H9 (cell line): ENCODE data around the gene RDH14. TPM values are rescaled to one million over a fixed set of nuclear protein-coding genes. Genes with fewer than 3 reads are reported as not detected.

Source experiments
- DNase-seq: peaks from one replicate; pipeline ENCODE4 v3.0.0-alpha.2; 2017
- H2AFZ ChIP-seq: one replicate; pipeline ENCODE4 v1.6.1; 2013; ENCODE audit warnings: mild to moderate bottlenecking, low read length, control low read depth, moderate library complexity
- H2AK5ac ChIP-seq: 2 replicates; pipeline ENCODE4 v1.6.1; 2013; ENCODE audit warnings: low read length, control low read depth, mixed read lengths; ENCODE audit not compliant: insufficient read length
- H2BK120ac ChIP-seq: one replicate; pipeline ENCODE4 v1.6.1; 2013; ENCODE audit warnings: low read depth, mild to moderate bottlenecking, low read length, control low read depth, inconsistent platforms; ENCODE audit not compliant: poor library complexity, severe bottlenecking
- H2BK12ac ChIP-seq: 2 replicates; pipeline ENCODE4 v1.6.1; 2013; ENCODE audit warnings: low read length, control low read depth, mixed read lengths, low read depth; ENCODE audit not compliant: insufficient read length
- H2BK15ac ChIP-seq: 2 replicates; pipeline ENCODE4 v1.6.1; 2013; ENCODE audit warnings: low read depth, low read length, control low read depth
- H2BK20ac ChIP-seq: one replicate; pipeline ENCODE4 v1.6.1; 2013; ENCODE audit warnings: low read depth, mild to moderate bottlenecking, low read length, control low read depth, inconsistent platforms; ENCODE audit not compliant: poor library complexity, severe bottlenecking
- H2BK5ac ChIP-seq: 2 replicates; pipeline ENCODE4 v1.6.1; 2013; ENCODE audit warnings: low read length, control low read depth, mixed read lengths; ENCODE audit not compliant: insufficient read length
- H3K14ac ChIP-seq: 2 replicates; pipeline ENCODE4 v1.6.1; 2013; ENCODE audit warnings: low read length, control low read depth; ENCODE audit not compliant: insufficient read depth
- H3K18ac ChIP-seq: 2 replicates; pipeline ENCODE4 v1.6.1; 2013; ENCODE audit warnings: low read depth, mild to moderate bottlenecking, mixed read lengths, low read length, control low read depth; ENCODE audit not compliant: insufficient read length
- H3K23ac ChIP-seq: 2 replicates; pipeline ENCODE4 v1.6.1; 2013; ENCODE audit warnings: low read length, control low read depth, mixed read lengths, low read depth; ENCODE audit not compliant: insufficient read length
- H3K23me2 ChIP-seq: 2 replicates; pipeline ENCODE4 v1.6.1; 2013; ENCODE audit warnings: low read depth, mild to moderate bottlenecking, mixed read lengths, low read length, control low read depth; ENCODE audit not compliant: insufficient read length, poor library complexity, severe bottlenecking
- H3K27ac ChIP-seq: 2 replicates; pipeline ENCODE4 v1.5.1; 2013; ENCODE audit warnings: low read length, control low read depth, mixed read lengths, low read depth; ENCODE audit not compliant: insufficient read length
- H3K27me3 ChIP-seq: 2 replicates; pipeline ENCODE4 v1.6.1; 2013; ENCODE audit warnings: low read length, control low read depth, inconsistent platforms; ENCODE audit not compliant: insufficient read depth
- H3K4ac ChIP-seq: 2 replicates; pipeline ENCODE4 v1.6.1; 2013; ENCODE audit warnings: low read depth, mild to moderate bottlenecking, control low read depth, inconsistent platforms, low read length, moderate library complexity
- H3K4me1 ChIP-seq: 2 replicates; pipeline ENCODE4 v1.6.1; 2013; ENCODE audit warnings: low read length, control low read depth, inconsistent platforms; ENCODE audit not compliant: insufficient read depth
- H3K4me2 ChIP-seq: 2 replicates; pipeline ENCODE4 v1.6.1; 2013; ENCODE audit warnings: low read length, control low read depth, mixed read lengths; ENCODE audit not compliant: insufficient read length, insufficient read depth
- H3K56ac ChIP-seq: 2 replicates; pipeline ENCODE4 v1.6.1; 2013; ENCODE audit warnings: low read depth, mild to moderate bottlenecking, mixed read lengths, low read length, control low read depth; ENCODE audit not compliant: insufficient read length
- H3K79me1 ChIP-seq: 2 replicates; pipeline ENCODE4 v1.6.1; 2013; ENCODE audit warnings: low read depth, mild to moderate bottlenecking, moderate library complexity, low read length, control low read depth, inconsistent platforms; ENCODE audit not compliant: insufficient read depth, poor library complexity, severe bottlenecking
- H3K79me2 ChIP-seq: 2 replicates; pipeline ENCODE4 v1.6.1; 2013; ENCODE audit warnings: low read length, control low read depth, inconsistent platforms; ENCODE audit not compliant: insufficient read depth
- H3K9ac ChIP-seq: 2 replicates; pipeline ENCODE4 v1.6.1; 2013; ENCODE audit warnings: low read length, control low read depth, mixed read lengths; ENCODE audit not compliant: insufficient read length; ENCODE audit errors: extremely low read depth
- H3K9me3 ChIP-seq: one replicate; pipeline ENCODE4 v1.6.1; 2013; ENCODE audit warnings: low read depth, low read length, inconsistent platforms; ENCODE audit not compliant: control insufficient read depth
- H3T11ph ChIP-seq: one replicate; pipeline ENCODE4 v1.6.1; 2013; ENCODE audit warnings: mild to moderate bottlenecking, low read length, control low read depth, inconsistent platforms
- H4K20me1 ChIP-seq: one replicate; pipeline ENCODE4 v1.6.1; 2013; ENCODE audit not compliant: control insufficient read depth, insufficient read length, insufficient read depth
- H4K5ac ChIP-seq: 2 replicates; pipeline ENCODE4 v1.6.1; 2013; ENCODE audit warnings: low read depth, mild to moderate bottlenecking, mixed read lengths, low read length, control low read depth; ENCODE audit not compliant: insufficient read length
- H4K8ac ChIP-seq: replicated peaks from 2 replicates; pipeline ENCODE4 v1.6.1; 2013; ENCODE audit warnings: low read length, control low read depth, mixed read lengths, low read depth; ENCODE audit not compliant: insufficient read length
- H4K91ac ChIP-seq: 2 replicates; pipeline ENCODE4 v1.6.1; 2013; ENCODE audit warnings: low read depth, mild to moderate bottlenecking, moderate library complexity, mixed read lengths, low read length, control low read depth; ENCODE audit not compliant: insufficient read length
- H3K27ac Mint-ChIP-seq, 3 experiments: 2 replicates in 2 of 3; 3 replicates in 1 of 3; pipeline ENCODE4 v1.8.0; 2020 to 2021; ENCODE audit warnings: mixed read lengths in 3 of 3, mild to moderate bottlenecking in 1 of 3, moderate library complexity in 1 of 3
- H3K27me3 Mint-ChIP-seq: 2 replicates; pipeline ENCODE4 v1.8.0; 2021; ENCODE audit warnings: low read depth, mild to moderate bottlenecking, moderate library complexity, mixed read lengths
- H3K36me3 Mint-ChIP-seq, 3 experiments: 2 replicates in 2 of 3; 3 replicates in 1 of 3; pipeline ENCODE4 v1.8.0; 2020 to 2021; ENCODE audit warnings: low read depth in 3 of 3, mixed read lengths in 3 of 3; ENCODE audit not compliant: insufficient read depth in 1 of 3
- H3K4me1 Mint-ChIP-seq, 2 experiments: 2 replicates each; pipeline ENCODE4 v1.8.0; 2020; ENCODE audit warnings: mixed read lengths in 2 of 2
- H3K4me3 Mint-ChIP-seq, 2 experiments: 2 replicates in 1 of 2; 3 replicates in 1 of 2; pipeline ENCODE4 v1.8.0; 2020 to 2021; ENCODE audit warnings: mild to moderate bottlenecking in 2 of 2, mixed read lengths in 2 of 2, moderate library complexity in 1 of 2
- H3K9me3 Mint-ChIP-seq, 2 experiments: 2 replicates in 1 of 2; 3 replicates in 1 of 2; pipeline ENCODE4 v1.8.0; 2020; ENCODE audit warnings: mild to moderate bottlenecking in 2 of 2, mixed read lengths in 2 of 2, moderate library complexity in 1 of 2
- WGBS: extraction: QIAGEN DNeasy Blood & Tissue Kit; methylation state at CpG from one replicate; pipeline ENCODE4 v1.1.7; 2013; ENCODE audit warnings: missing lambda C conversion rate, low lambda C conversion rate, mixed read lengths; ENCODE audit not compliant: insufficient read length; ENCODE audit errors: extremely low coverage; 5-methylcytosine and 5-hydroxymethylcytosine counted together
- total RNA-seq: library from RNA; stranded (reverse); gene quantifications from 2 replicates; pipeline ENCODE4 v1.2.1, GENCODE V29; 2021
- TF ChIP-seq, protein P1 (sequence below): fragments of 200-600 bp; sonication (generic); conservative IDR thresholded peaks from 3 replicates; pipeline ENCODE4 v1.8.0; 2021; ENCODE audit warnings: antibody characterized with exemption, mild to moderate bottlenecking

Gene RDH14
- total RNA-seq, 1 experiment from 2014 or later = 25.5 TPM

DNA sequence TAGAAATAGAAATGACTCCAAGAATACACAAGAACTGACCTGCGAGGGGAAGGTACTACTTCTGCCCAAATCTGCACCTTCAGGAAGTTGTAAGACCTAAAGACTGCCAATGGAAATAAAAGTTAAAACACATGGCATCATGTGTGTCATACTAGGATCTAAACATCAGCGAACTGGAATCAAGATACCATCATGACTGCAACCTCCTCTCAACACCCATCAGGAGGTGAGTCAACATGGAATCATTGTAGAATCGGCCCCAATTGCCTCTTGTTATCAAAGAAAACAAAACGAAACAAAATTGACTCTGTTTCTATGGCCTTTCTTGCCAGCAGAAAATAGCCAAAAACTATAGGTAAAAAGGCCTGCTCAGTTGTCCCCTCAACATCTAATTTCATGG, 15.1 kb downstream of the RDH14 start:
- no peaks in the 10 kb centered on the region for H3K36me3 Mint-ChIP-seq
- no peak overlapping the region for H3K4ac ChIP-seq
- H2BK20ac ChIP-seq = no peak overlapping the region
- H2BK12ac ChIP-seq = no peak overlapping the region
- H3K18ac ChIP-seq = no peak overlapping the region
- no peak overlapping the region for H3K4me3 Mint-ChIP-seq
- TF ChIP-seq, protein P1, sequence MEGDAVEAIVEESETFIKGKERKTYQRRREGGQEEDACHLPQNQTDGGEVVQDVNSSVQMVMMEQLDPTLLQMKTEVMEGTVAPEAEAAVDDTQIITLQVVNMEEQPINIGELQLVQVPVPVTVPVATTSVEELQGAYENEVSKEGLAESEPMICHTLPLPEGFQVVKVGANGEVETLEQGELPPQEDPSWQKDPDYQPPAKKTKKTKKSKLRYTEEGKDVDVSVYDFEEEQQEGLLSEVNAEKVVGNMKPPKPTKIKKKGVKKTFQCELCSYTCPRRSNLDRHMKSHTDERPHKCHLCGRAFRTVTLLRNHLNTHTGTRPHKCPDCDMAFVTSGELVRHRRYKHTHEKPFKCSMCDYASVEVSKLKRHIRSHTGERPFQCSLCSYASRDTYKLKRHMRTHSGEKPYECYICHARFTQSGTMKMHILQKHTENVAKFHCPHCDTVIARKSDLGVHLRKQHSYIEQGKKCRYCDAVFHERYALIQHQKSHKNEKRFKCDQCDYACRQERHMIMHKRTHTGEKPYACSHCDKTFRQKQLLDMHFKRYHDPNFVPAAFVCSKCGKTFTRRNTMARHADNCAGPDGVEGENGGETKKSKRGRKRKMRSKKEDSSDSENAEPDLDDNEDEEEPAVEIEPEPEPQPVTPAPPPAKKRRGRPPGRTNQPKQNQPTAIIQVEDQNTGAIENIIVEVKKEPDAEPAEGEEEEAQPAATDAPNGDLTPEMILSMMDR = no peak
- no peak overlapping the region for H2AFZ ChIP-seq
- H3K27me3 ChIP-seq = no peaks in the 10 kb centered on the region
- H3K9me3 ChIP-seq = no peaks in the 10 kb centered on the region
- H3K79me2 ChIP-seq = no peaks in the 10 kb centered on the region
- DNase-seq = no peak
- no peak overlapping the region for H3K56ac ChIP-seq
- no peak overlapping the region for H4K8ac ChIP-seq
- H3K27ac ChIP-seq = no peak overlapping the region
- H2BK15ac ChIP-seq = no peak overlapping the region
- no peak overlapping the region for H2BK120ac ChIP-seq
- H3K27ac Mint-ChIP-seq = peak overlapping the region in 1 of 3 experiments; percentile 76; a peak in 1 of 7 replicates
- H4K20me1 ChIP-seq = no peaks in the 10 kb centered on the region
- WGBS = no CpG with 5 or more reads among the region's 4 CpGs
- no peak overlapping the region for H4K91ac ChIP-seq
- H3K9me3 Mint-ChIP-seq = no peaks in the 10 kb centered on the region
- no peaks in the 10 kb centered on the region for H3K23me2 ChIP-seq
- H3T11ph ChIP-seq = no peak overlapping the region
- H3K27me3 Mint-ChIP-seq = no peaks in the 10 kb centered on the region
- H3K9ac ChIP-seq = no peak overlapping the region
- no peak overlapping the region for H3K4me2 ChIP-seq
- H2BK5ac ChIP-seq = no peak overlapping the region
- no peaks in the 10 kb centered on the region for H3K79me1 ChIP-seq
- H3K4me1 Mint-ChIP-seq = peaks cover 9 to 11% of the 10 kb centered on the region in 2 experiments
- no peak overlapping the region for H3K14ac ChIP-seq
- no peak overlapping the region for H4K5ac ChIP-seq
- peaks cover 3% of the 10 kb centered on the region; the same call in 1 of the 2 replicates for H3K4me1 ChIP-seq
- no peak overlapping the region for H2AK5ac ChIP-seq
- H3K23ac ChIP-seq = no peak overlapping the region
